ENCODE data around the gene AKAP1.

- TF ChIP-seq POLR2AphosphoS5 (IDR thresholded peaks at IDR 0.05; ENCODE audit: low read depth, low read length), result no peak
- TF ChIP-seq POLR2A (IDR thresholded peaks at IDR 0.05; ENCODE audit: low read depth, low read length), result no peak
- no peak for TF ChIP-seq TAF1 (IDR thresholded peaks at IDR 0.05; ENCODE audit: low read depth, low read length)
- no peak for TF ChIP-seq POU2F2 (IDR thresholded peaks at IDR 0.05; ENCODE audit: low read depth, low read length)
- TF ChIP-seq SPI1 (IDR thresholded peaks at IDR 0.05; ENCODE audit: low read depth, low read length), result no peak
Measured at GRCh38 chr17:57120814-57121213, 35.8 kb downstream of the AKAP1 start.
